GM12878 (cell line): ENCODE data around the gene SMPD3. TPM values are rescaled to one million over a fixed set of nuclear protein-coding genes. Genes with fewer than 3 reads are reported as not detected.

ENCODE experiments used
- ATAC-seq: fragments of 200-7000 bp; cut with Tn5 transposase; 3 replicates; pipeline ENCODE4 v1.9.1; 2020; ENCODE audit warnings: mild to moderate bottlenecking, moderate library complexity
- BruUV-seq: library from RNA; stranded (reverse); fragments of 400-500 nt; replicated peaks from 2 replicates; lab custom pipeline; 2021; lab: Mats Ljungman, UMichigan
- CTCF ChIA-PET: fragments of 300-600 bp; sonication (Branson Sonifier 250); formaldehyde crosslinking; extraction: SDS; loops from one replicate; lab custom pipeline; 2021; ENCODE audit warnings: inconsistent platforms; lab: Yijun Ruan, JAX
- POLR2A ChIA-PET: fragments of 350-600 bp; formaldehyde crosslinking; extraction: SDS; loops from one replicate; lab custom pipeline; 2021; ENCODE audit warnings: inconsistent platforms; lab: Charles Lee
- RAD21 ChIA-PET: fragments of 300-600 bp; sonication (Branson Sonifier 250); formaldehyde crosslinking; loops from one replicate; lab custom pipeline; 2023; ENCODE audit warnings: antibody characterized with exemption; ENCODE audit not compliant: unreplicated experiment; lab: Charles Lee
- SMC1A ChIA-PET: fragments of 300-600 bp; sonication (Branson Sonifier 250); formaldehyde crosslinking; loops from one replicate; lab custom pipeline; 2023; ENCODE audit not compliant: unreplicated experiment, uncharacterized antibody; lab: Charles Lee
- DNase-seq: peaks from one replicate; pipeline ENCODE4 v3.0.0-alpha.2; 2011; ENCODE audit warnings: low read depth, low spot score
- FAIRE-seq: peaks from 3 replicates; lab custom pipeline; 2011; peaks lifted over from hg19 to GRCh38; lab: Jason Lieb, UNC
- H2AFZ ChIP-seq: 2 replicates; pipeline ENCODE4 v1.6.0; 2011; ENCODE audit warnings: low read depth, low read length, control low read depth; ENCODE audit not compliant: control insufficient read depth
- H3K27ac ChIP-seq: 2 replicates; pipeline ENCODE4 v1.5.1; 2011; ENCODE audit warnings: control low read depth; ENCODE audit not compliant: control insufficient read depth, insufficient read depth
- H3K27me3 ChIP-seq, 2 experiments: replicated peaks in 1 of 2; 2 replicates each; pipeline versions ENCODE4 v1.6.0 to v1.6.1; 2011; ENCODE audit warnings: low read length in 1 of 2; ENCODE audit not compliant: control insufficient read depth in 2 of 2, insufficient read depth in 2 of 2
- H3K36me3 ChIP-seq, 2 experiments: 2 replicates each; pipeline ENCODE4 v1.5.1; 2011; ENCODE audit warnings: low read length in 1 of 2; ENCODE audit not compliant: control insufficient read depth in 2 of 2, insufficient read depth in 2 of 2
- H3K4me1 ChIP-seq: 2 replicates; pipeline ENCODE4 v1.6.1; 2011; ENCODE audit warnings: mild to moderate bottlenecking, low read length, moderate library complexity, mixed read lengths; ENCODE audit not compliant: control insufficient read depth, insufficient read depth
- H3K4me2 ChIP-seq: 2 replicates; pipeline ENCODE4 v1.6.0; 2011; ENCODE audit warnings: control low read depth; ENCODE audit not compliant: control insufficient read depth, insufficient read depth
- H3K4me3 ChIP-seq: fragments of 200-600 bp; sonication (generic); 2 replicates; pipeline ENCODE4 v1.5.1; 2016
- H3K79me2 ChIP-seq: 2 replicates; pipeline ENCODE4 v1.6.0; 2011; ENCODE audit warnings: low read length; ENCODE audit not compliant: control insufficient read depth, insufficient read depth
- H3K9ac ChIP-seq: 2 replicates; pipeline ENCODE4 v1.8.0; 2011; ENCODE audit warnings: low read length, control low read depth, mixed read lengths; ENCODE audit not compliant: control insufficient read depth, insufficient read depth
- H3K9me3 ChIP-seq: replicated peaks from 3 replicates; pipeline ENCODE4 v1.5.1; 2011; ENCODE audit warnings: mild to moderate bottlenecking, low read length; ENCODE audit not compliant: control insufficient read depth, insufficient read depth
- H4K20me1 ChIP-seq: 2 replicates; pipeline ENCODE4 v1.6.0; 2011; ENCODE audit not compliant: control insufficient read depth, insufficient read depth
- BACH1 ChIP-seq: fragments of 450-650 bp; IDR thresholded peaks from 2 replicates; pipeline ENCODE4 v1.6.1; 2017; ENCODE audit warnings: mild to moderate bottlenecking, borderline replicate concordance
- BMI1 ChIP-seq: fragments of 450-650 bp; IDR thresholded peaks from 2 replicates; pipeline ENCODE4 v1.6.1; 2016; ENCODE audit warnings: mild to moderate bottlenecking, moderate library complexity, borderline replicate concordance
- FOXM1 ChIP-seq: IDR thresholded peaks from 2 replicates; pipeline ENCODE4 v1.6.1; 2012; ENCODE audit warnings: low read depth, mild to moderate bottlenecking, inconsistent platforms, low read length, moderate library complexity
- SPI1 ChIP-seq: IDR thresholded peaks from 2 replicates; pipeline ENCODE4 v1.6.1; 2011; ENCODE audit warnings: low read depth, mild to moderate bottlenecking, low read length, moderate library complexity, borderline replicate concordance; ENCODE audit not compliant: insufficient read depth
- WGBS: methylation state at CpG from one replicate; pipeline ENCODE4 v1.1.6; 2016; ENCODE audit warnings: low lambda C conversion rate; ENCODE audit not compliant: insufficient replicate concordance, insufficient coverage; ENCODE audit errors: missing lambda C conversion rate; 5-methylcytosine and 5-hydroxymethylcytosine counted together
- in situ Hi-C: fragments of 300-500 bp; cut with MboI; formaldehyde crosslinking; loops from 9 replicates; pipeline ENCODE4 v1.14.3; 2018; ENCODE audit warnings: mixed read lengths
- intact Hi-C: fragments of 100-400 bp; cut with micrococcal nuclease; formaldehyde crosslinking; loops from one replicate; pipeline ENCODE4 v1.14.2; 2022; ENCODE audit not compliant: unreplicated experiment
- polyA plus RNA-seq, 11 experiments: library from polyadenylated mRNA; depleted of rRNA in 4 of 11; unstranded in 6 of 11; stranded (reverse) in 5 of 11; fragments of >200 nt; fragmentation: Nextera tagmentation in 4 of 11; fragmentation: Illumina TruSeq in 1 of 11; extraction: Ambion mirVana in 4 of 11; extraction: Trizol in 1 of 11; gene quantifications; 1 replicate in 1 of 11; 2 replicates in 10 of 11; pipeline versions ENCODE4 v1.2.1 to v1.2.3, GENCODE V29; 2011 to 2016; ENCODE audit warnings: inconsistent platforms in 2 of 11, missing spikeins in 2 of 11, low read depth in 1 of 11
- total RNA-seq, 4 experiments: library from RNA; depleted of rRNA in 3 of 4; stranded (reverse); fragments of >200 nt in 3 of 4; fragmentation: Illumina TruSeq in 1 of 4; extraction: Trizol in 1 of 4; gene quantifications; 2 replicates each; pipeline versions ENCODE4 v1.2.1 to v1.2.3, GENCODE V29; 2013 to 2021

The SMPD3 gene
- total and polyA plus RNA-seq, 10 of the 15 experiments (the other 5 are each of a cell fraction or from before 2014, with no cell fraction given), result 0.04 to 2.0 (median 1.2) TPM

- ChIA-PET CTCF (interaction anchor here (0.9 kb wide), 2 partner anchors 13 to 14 kb away, joined by 3 to 4 read pairs; no protein-coding TSS in a partner anchor), POLR2A (no interaction called here), RAD21 (no interaction called here), SMC1A (no interaction called here)
- no TSS peak for BruUV-seq
- FAIRE-seq (no peak), DNase-seq (no peak), ATAC-seq (no peak)
- Histone ChIP-seq H3K27me3 (no peaks in the 10 kb centered on the region), H4K20me1 (no peaks in the 10 kb centered on the region; the same call in 1 of the 2 replicates), H2AFZ (no peak overlapping the region), H3K9ac (no peak overlapping the region), H3K9me3 (no peaks in the 10 kb centered on the region), H3K4me2 (no peak overlapping the region), H3K4me1 (no peaks in the 10 kb centered on the region), H3K79me2 (no peaks in the 10 kb centered on the region), H3K36me3 (peaks cover 35 to 36% of the 10 kb centered on the region in 2 experiments), H3K4me3 (no peak overlapping the region), H3K27ac (no peak overlapping the region)
- in situ Hi-C loops (no loop called here), intact Hi-C loops (no loop called here)
- TF ChIP-seq BACH1, result no peak
- no peak for TF ChIP-seq FOXM1
- no peak for TF ChIP-seq BMI1
- 98% methylated on average over 7 of the region's 7 CpGs for WGBS
Measured at GRCh38 chr16:68342620-68343019, 105.7 kb downstream of the SMPD3 start.

- no TSS peak for BruUV-seq
- POLR2A ChIA-PET, result interaction anchor here (0.7 kb wide), 1 partner anchor 182 kb away, joined by 3 read pairs; no protein-coding TSS in a partner anchor
- FAIRE-seq (no peak), ATAC-seq (no peak), DNase-seq (no peak)
- intact Hi-C loops (no loop called here), in situ Hi-C loops (no loop called here)
- Histone ChIP-seq H3K4me1 (no peaks in the 10 kb centered on the region), H3K4me3 (no peak overlapping the region), H2AFZ (no peak overlapping the region), H4K20me1 (no peaks in the 10 kb centered on the region), H3K79me2 (no peaks in the 10 kb centered on the region), H3K9ac (no peak overlapping the region), H3K4me2 (no peak overlapping the region), H3K27ac (no peak overlapping the region), H3K27me3 (no peaks in the 10 kb centered on the region), H3K9me3 (no peaks in the 10 kb centered on the region), H3K36me3 (peaks cover 28% of the 10 kb centered on the region in 2 experiments)
- SMC1A ChIA-PET, result interaction anchor here (0.8 to 1.3 kb wide), 3 partner anchors 10 to 77 kb away, joined by 3 to 6 read pairs (median 3); no protein-coding TSS in a partner anchor
- WGBS, result 95% methylated on average over 13 of the region's 13 CpGs
- RAD21 ChIA-PET, result no interaction called here
- CTCF ChIA-PET, result interaction anchor here (1.0 to 1.6 kb wide), 3 partner anchors 10 to 75 kb away, joined by 3 to 7 read pairs (median 4); partner anchors contain the start of gene SLC7A6
- TF ChIP-seq SPI1, result no peak
Measured at GRCh38 chr16:68339214-68339613, 109.1 kb downstream of the SMPD3 start.
